ENCODE results near the gene COASY. TPM values are rescaled to one million over a fixed set of nuclear protein-coding genes. Genes with fewer than 3 reads are reported as not detected.

COASY gene
- total and polyA plus RNA-seq, 2 of the 4 experiments (the other 2 are of a cell fraction) = 10.6 to 44.0 TPM

DNA sequence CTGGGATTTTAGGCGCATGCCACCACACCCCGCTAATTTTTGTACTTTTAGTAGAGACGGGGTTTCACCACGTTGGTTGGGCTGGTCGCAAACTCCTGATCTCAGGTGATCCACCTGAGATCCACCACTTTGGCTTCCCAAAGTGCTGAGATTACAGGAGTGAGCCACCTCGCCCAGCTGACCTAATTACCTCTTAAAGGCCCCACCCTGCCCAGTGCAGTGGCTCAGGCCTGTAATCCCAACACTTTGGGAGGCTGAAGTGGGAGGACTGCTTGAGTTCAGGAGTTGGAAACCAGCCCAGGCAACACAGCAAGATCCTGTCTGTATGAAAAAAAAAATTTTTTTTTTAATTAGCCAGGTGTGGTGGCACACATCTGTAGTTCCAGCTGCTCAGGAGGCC is 2.9 kb upstream of the COASY start:
- H3K27ac ChIP-seq (ENCODE audit: insufficient read depth, low read length) = no peak overlapping the region
- H4K20me1 ChIP-seq (ENCODE audit: insufficient read depth, low read length) = no peaks in the 10 kb centered on the region
- CTCF ChIA-PET = no interaction called here
- no peak overlapping the region for H3K4ac ChIP-seq (ENCODE audit: low read depth, low read length)
- no peak overlapping the region for H3K9ac ChIP-seq (ENCODE audit: low read depth, low read length)
- in situ Hi-C loops (cut with MboI; ENCODE audit: low sequenced_read_pairs) (no loop called here), intact Hi-C loops (cut with micrococcal nuclease) (no loop called here), dilution Hi-C loops (cut with HindIII; ENCODE audit: low sequenced_read_pairs, unreplicated experiment) (no loop called here)
- no peak overlapping the region for H2AFZ ChIP-seq (replicated peaks; ENCODE audit: low read length, poor library complexity)
- peaks cover 10% of the 10 kb centered on the region for H3K9me1 ChIP-seq (ENCODE audit: insufficient read depth, low read length)
- no peak overlapping the region for H3K23ac ChIP-seq (ENCODE audit: low read depth, low read length)
- no peak overlapping the region for H3K56ac ChIP-seq (ENCODE audit: extremely low read depth, insufficient read depth, low read length)
- H3K18ac ChIP-seq (ENCODE audit: low read depth, low read length) = no peak overlapping the region
- BruUV-seq (replicated peaks) = no TSS peak
- H2BK15ac ChIP-seq (ENCODE audit: low read depth, low read length) = no peak overlapping the region
- no peak overlapping the region for H2AK9ac ChIP-seq (replicated peaks; ENCODE audit: low read depth, low read length, poor library complexity)
- H2BK120ac ChIP-seq (ENCODE audit: low read depth, low read length) = no peak overlapping the region
- no peak overlapping the region for H4K8ac ChIP-seq (ENCODE audit: low read depth in 2 of 2, low read length in 2 of 2)
- no peak overlapping the region for H3K14ac ChIP-seq (replicated peaks; ENCODE audit: low read depth, low read length)
- H3K4me1 ChIP-seq (ENCODE audit: control insufficient read depth, insufficient read depth, low read length) = peaks cover 15% of the 10 kb centered on the region
- no peak for ATAC-seq (ENCODE audit: low read depth)
- no peak overlapping the region for H4K5ac ChIP-seq (ENCODE audit: low read depth, low read length)
- H2BK5ac ChIP-seq (ENCODE audit: low read depth, low read length, poor library complexity, severe bottlenecking) = no peak overlapping the region
- POLR2A ChIA-PET (ENCODE audit: unreplicated experiment) = no interaction called here
- peaks cover 3% of the 10 kb centered on the region; the same call in 1 of the 2 replicates for H3K36me3 ChIP-seq (ENCODE audit: control insufficient read depth, insufficient read depth, low read length)
- H3K9me3 ChIP-seq (ENCODE audit: control insufficient read depth, insufficient read depth, low read length) = no peaks in the 10 kb centered on the region
- no peak for DNase-seq
- no peak overlapping the region for H4K91ac ChIP-seq (ENCODE audit: insufficient read depth, low read depth, low read length)
- H3K27me3 ChIP-seq (ENCODE audit: control insufficient read depth, insufficient read depth, low read length) = no peaks in the 10 kb centered on the region
- no peak overlapping the region for H3K4me3 ChIP-seq (ENCODE audit: insufficient read depth, low read depth, low read length)
- no peak overlapping the region for H3K4me2 ChIP-seq (ENCODE audit: low read depth, low read length)
- H2BK20ac ChIP-seq (ENCODE audit: low read depth, low read length) = no peak overlapping the region
- H3K79me1 ChIP-seq (ENCODE audit: low read depth in 1 of 2, low read length in 2 of 2) = peaks cover 28 to 42% of the 10 kb centered on the region in 2 experiments
- H2AK5ac ChIP-seq (ENCODE audit: low read depth, low read length) = no peak overlapping the region
- TF ChIP-seq RAD21 (IDR thresholded peaks at IDR 0.05; ENCODE audit: low read length) = no peak
- TF ChIP-seq CHD1 (IDR thresholded peaks at IDR 0.05; ENCODE audit: low read depth, low read length) = no peak
- no peak for TF ChIP-seq RCOR1 (IDR thresholded peaks at IDR 0.05; ENCODE audit: insufficient replicate concordance, low read length)
- no CpG with 5 or more reads among the region's 6 CpGs for WGBS, 2 experiments (ENCODE audit: extremely low coverage in 2 of 2, insufficient read length in 1 of 2)

Measured in IMR-90 (cell line).